Adrenal gland (tissue), 12 donors: ENCODE data around the gene BBLN. TPM values are rescaled to one million over a fixed set of nuclear protein-coding genes. Genes with fewer than 3 reads are reported as not detected.

Experiments used
- DNase-seq, 7 donors: peaks; one replicate each; pipeline ENCODE4 v3.0.0-alpha.2; 2019 to 2020
- H3K27ac ChIP-seq, 5 donors: fragments of 200-600 bp; sonication (generic) in 4 of 5; 1 replicate in 3 of 5; 2 replicates in 2 of 5; pipeline versions ENCODE4 v1.5.1 to v1.8.0; 2016 to 2020; ENCODE audit warnings: mild to moderate bottlenecking in 1 of 5
- H3K27me3 ChIP-seq: fragments of 200-600 bp; 2 replicates; pipeline ENCODE4 v1.8.0; 2021
- H3K36me3 ChIP-seq, 2 donors: fragments of 200-600 bp; replicated peaks in 1 of 2; 1 replicate in 1 of 2; 2 replicates in 1 of 2; pipeline versions ENCODE4 v1.5.1 to v1.8.0; 2018 to 2022
- H3K4me1 ChIP-seq, 2 donors: fragments of 200-600 bp; replicated peaks in 1 of 2; 1 replicate in 1 of 2; 2 replicates in 1 of 2; pipeline versions ENCODE4 v1.5.1 to v1.8.0; 2018 to 2021
- H3K4me3 ChIP-seq, 4 donors: fragments of 200-600 bp; sonication (generic) in 3 of 4; one replicate each; pipeline ENCODE4 v1.5.1; 2016 to 2018
- H3K9me3 ChIP-seq, 3 donors: fragments of 200-600 bp; sonication (generic) in 1 of 3; replicated peaks in 1 of 3; 1 replicate in 2 of 3; 2 replicates in 1 of 3; pipeline versions ENCODE4 v1.5.1 to v1.8.0; 2016 to 2021
- POLR2A ChIP-seq, 2 donors: fragments of 450-650 bp; IDR thresholded peaks; one replicate each; pipeline ENCODE4 v1.6.1; 2017; ENCODE audit warnings: antibody characterized with exemption in 2 of 2, mild to moderate bottlenecking in 2 of 2, moderate library complexity in 1 of 2
- WGBS, 4 donors: extraction: QIAGEN DNeasy Blood & Tissue Kit in 2 of 4; methylation state at CpG; one replicate each; pipeline versions ENCODE4 v1.1.5 to v1.1.7; 2013 to 2017; 5-methylcytosine and 5-hydroxymethylcytosine counted together
- intact Hi-C, 2 donors: fragments of 100-400 bp; cut with DNase I; formaldehyde crosslinking; loops; one replicate each; pipeline versions ENCODE4 v1.14.1 to v1.15.0; 2022 to 2023
- polyA plus RNA-seq, 3 donors: library from polyadenylated mRNA; stranded (reverse); fragments of 200-250 nt in 2 of 3; fragments of 350-450 nt in 1 of 3; fragmentation: Illumina TruSeq in 1 of 3; extraction: RNeasy Lipid Tissue Mini Kit (QIAGEN cat#74804) in 1 of 3; gene quantifications; one replicate each; pipeline ENCODE4 v1.2.3, GENCODE V29; 2013 to 2014
- total RNA-seq, 9 donors: library from RNA; depleted of rRNA in 4 of 9; stranded (reverse); fragments of >200 nt in 4 of 9; fragments of 120-200 nt in 1 of 9; fragmentation: NEBNext Ultra II Directional in 1 of 9; extraction: Animal tissue kit (Norgen Biotek cat#: 25700) in 1 of 9; gene quantifications; one replicate each; pipeline versions ENCODE4 v1.1.0 to v1.2.4, GENCODE V29; 2013 to 2023
- TF ChIP-seq, protein P1 (sequence below), 6 experiments: fragments of 450-650 bp in 4 of 6; fragments of 200-600 bp in 2 of 6; sonication (generic) in 1 of 6; IDR thresholded peaks; 1 replicate in 5 of 6; 2 replicates in 1 of 6; pipeline versions ENCODE4 v1.5.1 to v1.8.0; 2016 to 2021; ENCODE audit warnings: antibody characterized with exemption in 6 of 6, mild to moderate bottlenecking in 2 of 6, moderate library complexity in 1 of 6
- donor health status: healthy with polysubstance abuse.
- donor health status: Bipolar disorder and iron deficiency.
- donor health status: DM: yes; HTN: yes; CAD: no.
- donor health status: DM: no; HTN: no; CAD: no.
- donor health status: DM: no; HTN: no; CAD: no.
- donor health status: DM: yes; HTN: yes; CAD: no.

Gene BBLN
- total and polyA plus RNA-seq, 12 donors, result 5.5 to 1,914 (median 419) TPM

DNA sequence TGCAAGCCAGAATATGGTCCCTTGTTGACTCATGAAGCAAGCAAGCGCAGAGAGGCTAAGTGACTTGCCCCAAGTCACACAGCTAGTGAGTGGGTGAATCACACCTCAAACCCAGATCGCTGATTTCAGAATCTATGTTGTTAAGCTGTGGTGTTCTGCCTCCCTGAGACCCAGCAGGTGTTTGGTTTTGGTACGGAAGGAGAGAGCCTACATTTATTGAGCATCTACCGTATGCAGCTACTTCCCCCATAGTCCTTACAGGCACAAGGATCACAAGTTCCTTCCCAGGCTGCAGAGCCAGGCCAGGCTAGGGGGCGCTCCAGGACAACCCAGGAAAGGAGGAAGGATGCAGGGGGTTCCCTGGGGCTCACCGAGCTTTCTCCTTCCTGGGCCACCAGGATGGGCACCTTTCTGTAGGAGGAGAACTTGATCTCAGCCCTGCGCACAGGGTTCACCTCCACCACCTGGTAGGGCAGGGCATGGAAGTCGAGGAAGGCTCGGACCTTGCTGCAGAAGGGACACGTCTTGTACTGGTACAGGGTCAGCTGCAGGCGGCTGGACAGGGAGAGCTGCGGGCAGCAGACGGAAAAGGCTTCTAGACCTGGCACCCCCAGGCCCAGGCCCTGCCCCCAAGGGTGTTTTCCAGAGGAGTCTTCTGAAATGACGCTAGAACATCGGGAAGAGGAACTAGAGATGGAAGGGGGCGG is 35.0 kb upstream of the BBLN start:
- H3K4me1 ChIP-seq, result peaks cover 21 to 29% of the 10 kb centered on the region in 2 donors
- H3K36me3 ChIP-seq, result peaks cover 0 to 50% of the 10 kb centered on the region in 2 donors
- intact Hi-C loops, result loop anchor here in 1 of 2 donors (5.0 kb wide), 1 partner anchor 183 kb away; no protein-coding TSS in a partner anchor
- no peaks in the 10 kb centered on the region for H3K27me3 ChIP-seq
- H3K9me3 ChIP-seq, result no peaks in the 10 kb centered on the region
- peak in 6 of 7 donors; percentile 58 to 77 (median 68) for DNase-seq
- WGBS, 4 donors, result 69 to 80% (median 73%) methylated on average over 12 to 16 of the region's 16 CpGs
- TF ChIP-seq POLR2A (IDR thresholded peaks at IDR 0.05), result no peak
- TF ChIP-seq, protein P1, sequence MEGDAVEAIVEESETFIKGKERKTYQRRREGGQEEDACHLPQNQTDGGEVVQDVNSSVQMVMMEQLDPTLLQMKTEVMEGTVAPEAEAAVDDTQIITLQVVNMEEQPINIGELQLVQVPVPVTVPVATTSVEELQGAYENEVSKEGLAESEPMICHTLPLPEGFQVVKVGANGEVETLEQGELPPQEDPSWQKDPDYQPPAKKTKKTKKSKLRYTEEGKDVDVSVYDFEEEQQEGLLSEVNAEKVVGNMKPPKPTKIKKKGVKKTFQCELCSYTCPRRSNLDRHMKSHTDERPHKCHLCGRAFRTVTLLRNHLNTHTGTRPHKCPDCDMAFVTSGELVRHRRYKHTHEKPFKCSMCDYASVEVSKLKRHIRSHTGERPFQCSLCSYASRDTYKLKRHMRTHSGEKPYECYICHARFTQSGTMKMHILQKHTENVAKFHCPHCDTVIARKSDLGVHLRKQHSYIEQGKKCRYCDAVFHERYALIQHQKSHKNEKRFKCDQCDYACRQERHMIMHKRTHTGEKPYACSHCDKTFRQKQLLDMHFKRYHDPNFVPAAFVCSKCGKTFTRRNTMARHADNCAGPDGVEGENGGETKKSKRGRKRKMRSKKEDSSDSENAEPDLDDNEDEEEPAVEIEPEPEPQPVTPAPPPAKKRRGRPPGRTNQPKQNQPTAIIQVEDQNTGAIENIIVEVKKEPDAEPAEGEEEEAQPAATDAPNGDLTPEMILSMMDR (IDR thresholded peaks at IDR 0.05), result peak; percentile 21 to 48 (median 41)
- H3K4me3 ChIP-seq, result no peak overlapping the region
- H3K27ac ChIP-seq, result peak overlapping the region in 1 of 5 donors; percentile 41

DNA sequence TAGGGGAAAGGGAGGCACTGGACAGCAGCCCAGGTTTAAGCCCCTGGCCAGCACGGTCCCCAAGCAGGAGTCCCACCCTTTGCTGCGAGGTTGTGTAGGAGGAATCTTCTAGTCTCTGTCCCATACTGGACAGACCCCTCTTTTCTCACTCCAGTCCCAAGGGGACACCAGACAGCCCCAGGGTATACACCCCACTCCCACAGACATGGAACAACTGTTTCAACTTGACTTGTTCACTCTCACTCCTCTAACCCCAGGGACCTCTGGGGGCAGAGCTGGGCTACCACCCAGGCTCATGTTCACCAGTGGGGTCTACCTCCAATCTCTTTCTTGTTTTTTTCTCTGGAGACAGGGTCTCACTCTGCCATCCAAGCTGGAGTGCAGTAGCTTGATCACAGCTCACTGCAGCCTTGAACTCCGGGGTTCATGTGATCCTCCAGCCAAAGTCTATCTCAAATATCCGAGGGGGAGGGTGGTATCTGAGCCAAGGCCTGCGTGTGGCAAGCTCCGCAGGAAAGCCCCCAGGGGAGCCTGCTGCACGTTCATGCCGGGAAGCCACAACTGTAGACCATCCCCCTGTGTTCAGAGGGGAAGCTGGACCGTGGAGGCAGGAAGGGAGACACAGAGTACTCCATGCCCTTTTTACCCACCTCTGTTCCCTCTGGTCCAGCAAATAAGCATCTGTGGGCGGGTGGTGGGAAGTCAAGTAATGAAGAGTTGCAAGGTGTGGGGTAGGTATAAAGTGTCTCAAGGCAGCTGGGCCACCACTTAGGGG is 34.3 kb upstream of the BBLN start:
- Histone ChIP-seq H3K36me3 (peaks cover 0 to 44% of the 10 kb centered on the region in 2 donors), H3K4me3 (no peak overlapping the region), H3K4me1 (peaks cover 21 to 29% of the 10 kb centered on the region in 2 donors), H3K9me3 (no peaks in the 10 kb centered on the region), H3K27ac (peak overlapping the region in 1 of 5 donors; percentile 41), H3K27me3 (no peaks in the 10 kb centered on the region)
- 17 to 42% (median 34%) methylated on average over 2 to 10 of the region's 10 CpGs for WGBS, 4 donors
- no peak for TF ChIP-seq POLR2A (IDR thresholded peaks at IDR 0.05)
- TF ChIP-seq, protein P1 (IDR thresholded peaks at IDR 0.05), result no peak
- peak in 2 of 7 donors; percentile 25 to 44 for DNase-seq
- intact Hi-C loops, result no loop called here

DNA sequence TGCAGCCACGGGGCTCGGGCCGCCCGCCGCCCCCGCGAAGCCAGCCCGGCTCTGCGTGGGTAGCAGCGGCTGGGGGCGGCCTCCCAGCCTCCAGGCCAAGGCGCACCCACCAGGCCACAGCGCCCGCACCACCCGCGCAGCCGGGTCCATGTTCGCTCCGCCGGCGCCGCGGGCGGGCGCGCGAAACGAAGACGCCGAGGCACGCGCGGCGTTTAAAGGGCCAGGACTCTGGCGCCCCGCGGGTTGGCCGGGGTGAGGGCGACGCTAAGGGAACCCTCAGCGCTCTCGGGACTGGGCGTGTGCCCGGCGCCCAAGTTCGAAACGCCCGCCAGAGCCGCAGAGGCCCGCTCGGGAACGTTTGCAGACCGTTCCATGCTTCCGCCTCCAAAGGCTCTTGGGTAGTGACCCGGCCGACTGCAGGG is 32.5 kb upstream of the BBLN start, which contains the start of gene PTGES2:
TSS of gene PTGES2 (minus strand) at position 162 of the 422 bp plus-strand sequence. CDS start at position 150, 12 bp downstream.
- H3K27me3 ChIP-seq, result no peaks in the 10 kb centered on the region
- H3K4me1 ChIP-seq, result peaks cover 21 to 29% of the 10 kb centered on the region in 2 donors
- no peaks in the 10 kb centered on the region for H3K9me3 ChIP-seq
- peak within 1 kb of the TSS; percentile 90 to 98 (median 95) for H3K27ac ChIP-seq
- intact Hi-C loops, result no loop called here
- DNase-seq, result peak; percentile 75 to 88 (median 81)
- 0 to 1% methylated on average over 56 of the region's 56 CpGs; no CpG with 5 or more reads in 2 of the 4 donors for WGBS, 4 donors
- peak within 1 kb of the TSS; percentile 77 to 94 (median 84) for H3K4me3 ChIP-seq
- peaks cover 0 to 26% of the 10 kb centered on the region in 2 donors for H3K36me3 ChIP-seq
- TF ChIP-seq POLR2A (IDR thresholded peaks at IDR 0.05), result peak in 1 of 2 donors; percentile 24
- TF ChIP-seq, protein P1 (IDR thresholded peaks at IDR 0.05), result no peak
